Islet of Langerhans (tissue), 1 donor: ENCODE data around the gene MICA.
"Not testable (repeated sequence)": the region's sequence is repeated elsewhere in the genome, so short reads cannot be mapped to it uniquely, and the experiment has no call there.

Experiments
- FAIRE-seq: peaks from one replicate; lab custom pipeline; 2011; peaks lifted over from hg19 to GRCh38; lab: Jason Lieb, UNC

The MICA gene

DNA sequence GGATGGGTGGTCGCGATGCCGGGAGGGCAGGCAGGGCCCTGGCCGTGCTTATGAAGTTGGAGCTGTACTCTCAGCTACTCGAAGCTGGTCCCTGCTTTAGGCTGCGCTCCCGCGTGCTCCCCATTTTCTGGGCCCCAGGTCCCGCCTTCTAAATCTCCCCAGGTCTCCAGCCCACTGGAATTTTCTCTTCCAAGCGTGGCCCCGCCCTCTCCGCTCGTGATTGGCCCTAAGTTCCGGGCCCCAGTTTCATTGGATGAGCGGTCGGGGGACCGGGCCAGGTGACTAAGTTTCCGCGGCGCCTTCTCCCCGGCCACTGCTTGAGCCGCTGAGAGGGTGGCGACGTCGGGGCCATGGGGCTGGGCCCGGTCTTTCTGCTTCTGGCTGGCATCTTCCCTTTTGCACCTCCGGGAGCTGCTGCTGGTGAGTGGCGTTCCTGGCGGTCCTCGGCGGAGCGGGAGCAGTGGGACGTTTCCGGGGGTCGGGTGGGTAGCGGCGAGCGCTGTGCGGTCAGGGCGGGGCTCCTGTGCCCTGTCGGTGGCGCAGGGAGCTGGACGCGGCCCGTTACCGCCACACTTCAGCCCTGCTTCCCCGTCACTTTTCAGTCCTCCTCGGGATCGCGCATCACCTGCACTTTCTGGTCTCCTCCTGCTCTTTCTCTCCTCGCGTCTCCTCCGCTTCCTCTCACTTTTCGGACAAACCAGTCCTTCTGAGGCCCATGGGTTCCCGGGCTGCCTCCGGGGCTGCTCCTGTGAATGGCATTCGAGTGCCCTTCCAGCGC, at the start of gene MICA:
Gene MICA (plus strand): TSS at position 313 of the 778 bp plus-strand sequence. CDS start 38 bp downstream, at position 351.
- no peak for FAIRE-seq

DNA sequence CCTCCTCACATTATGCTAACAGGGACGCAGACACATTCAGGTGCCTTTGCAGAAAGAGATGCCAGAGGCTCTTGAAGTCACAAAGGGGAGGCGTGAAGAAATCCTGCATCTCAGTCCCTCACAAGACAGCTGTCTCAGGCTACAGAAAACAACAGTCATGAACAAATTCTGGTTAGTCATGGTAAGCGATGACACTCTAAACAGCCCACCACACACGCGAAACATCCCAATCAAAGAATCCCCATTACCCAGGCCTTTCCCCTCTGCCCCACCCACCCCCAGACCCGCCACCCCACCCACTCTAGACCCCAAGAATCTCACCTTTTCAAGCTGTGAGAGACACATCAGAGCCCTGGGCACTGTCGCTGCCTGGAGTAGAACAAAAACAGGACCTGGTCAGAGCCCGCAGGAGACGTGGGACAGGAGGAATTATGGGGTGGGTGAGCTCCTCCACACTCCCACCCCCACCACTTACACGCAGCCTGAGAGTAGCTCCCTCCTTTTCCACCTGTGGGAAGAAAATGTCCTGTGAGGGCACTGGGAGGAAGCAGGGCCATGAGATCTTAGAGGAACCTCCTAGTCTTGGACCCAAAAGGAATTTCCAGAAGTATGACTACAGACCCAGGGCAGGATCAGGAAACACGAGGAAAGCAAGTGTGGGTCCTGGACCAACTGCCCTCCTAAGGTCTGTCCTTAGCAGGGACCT, 49.1 kb upstream of the MICA start:
- no peak for FAIRE-seq

DNA sequence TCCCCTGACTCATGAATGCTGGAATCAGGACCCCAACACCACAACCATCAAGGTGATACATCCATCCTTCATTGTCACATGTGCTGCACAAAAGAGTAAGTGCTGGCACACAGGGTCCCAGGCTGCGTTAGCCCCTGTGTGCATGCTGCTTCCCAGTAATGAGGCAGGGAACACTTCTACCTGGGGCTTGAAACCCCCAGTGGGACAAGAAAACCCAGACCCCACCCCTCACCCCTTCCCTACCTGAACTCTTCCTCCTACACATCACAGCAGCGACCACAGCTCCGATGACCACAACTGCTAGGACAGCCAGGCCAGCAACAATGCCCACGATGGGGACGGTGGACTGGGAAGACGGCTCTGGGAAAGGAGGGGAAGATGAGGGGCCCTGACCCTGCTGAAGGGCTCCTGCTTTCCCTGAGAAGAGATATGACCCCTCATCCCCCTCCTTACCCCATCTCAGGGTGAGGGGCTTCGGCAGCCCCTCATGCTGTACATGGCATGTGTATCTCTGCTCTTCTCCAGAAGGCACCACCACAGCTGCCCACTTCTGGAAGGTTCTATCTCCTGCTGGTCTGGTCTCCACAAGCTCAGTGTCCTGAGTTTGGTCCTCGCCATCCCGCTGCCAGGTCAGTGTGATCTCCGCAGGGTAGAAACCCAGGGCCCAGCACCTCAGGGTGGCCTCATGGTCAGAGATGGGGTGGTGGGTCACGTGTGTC, 48.4 kb upstream of the MICA start:
- no peak for FAIRE-seq

DNA sequence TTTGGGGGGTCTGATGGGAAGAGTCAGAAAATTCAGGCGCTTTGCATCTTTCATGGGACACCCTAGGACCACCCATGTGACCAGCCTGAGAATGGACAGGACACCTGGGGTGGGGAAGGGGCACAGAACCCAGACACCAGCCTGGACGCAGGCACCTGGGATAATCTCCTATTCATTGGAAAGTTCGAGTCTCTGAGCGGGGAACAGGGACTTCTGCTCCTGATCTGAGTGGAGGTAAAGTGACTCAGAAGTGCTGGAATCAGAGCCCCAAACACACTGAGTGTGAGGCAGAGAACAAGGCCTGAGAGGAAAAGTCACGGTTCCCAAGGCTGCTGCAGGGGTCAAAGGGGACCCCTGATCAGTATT, 47.8 kb upstream of the MICA start:
- FAIRE-seq, result no peak

DNA sequence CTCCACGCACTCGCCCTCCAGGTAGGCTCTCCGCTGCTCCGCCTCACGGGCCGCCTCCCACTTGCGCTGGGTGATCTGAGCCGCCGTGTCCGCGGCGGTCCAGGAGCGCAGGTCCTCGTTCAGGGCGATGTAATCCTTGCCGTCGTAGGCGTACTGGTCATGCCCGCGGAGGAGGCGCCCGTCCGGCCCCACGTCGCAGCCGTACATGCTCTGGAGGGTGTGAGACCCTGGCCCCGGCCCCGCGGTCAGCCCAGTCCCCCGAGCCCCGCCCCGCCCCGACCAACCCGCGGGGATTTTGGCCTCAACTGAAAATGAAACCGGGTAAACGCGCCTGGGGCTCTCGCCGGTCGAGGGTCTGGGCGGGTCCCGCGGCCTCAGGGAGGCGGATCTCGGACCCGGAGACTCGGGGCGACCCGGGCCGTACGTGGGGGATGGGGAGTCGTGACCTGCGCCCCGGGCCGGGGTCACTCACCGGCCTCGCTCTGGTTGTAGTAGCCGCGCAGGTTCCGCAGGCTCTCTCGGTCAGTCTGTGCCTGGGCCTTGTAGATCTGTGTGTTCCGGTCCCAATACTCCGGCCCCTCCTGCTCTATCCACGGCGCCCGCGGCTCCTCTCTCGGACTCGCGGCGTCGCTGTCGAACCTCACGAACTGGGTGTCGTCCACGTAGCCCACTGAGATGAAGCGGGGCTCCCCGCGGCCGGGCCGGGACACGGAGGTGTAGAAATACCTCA, 47.0 kb upstream of the MICA start:
- no peak for FAIRE-seq

DNA sequence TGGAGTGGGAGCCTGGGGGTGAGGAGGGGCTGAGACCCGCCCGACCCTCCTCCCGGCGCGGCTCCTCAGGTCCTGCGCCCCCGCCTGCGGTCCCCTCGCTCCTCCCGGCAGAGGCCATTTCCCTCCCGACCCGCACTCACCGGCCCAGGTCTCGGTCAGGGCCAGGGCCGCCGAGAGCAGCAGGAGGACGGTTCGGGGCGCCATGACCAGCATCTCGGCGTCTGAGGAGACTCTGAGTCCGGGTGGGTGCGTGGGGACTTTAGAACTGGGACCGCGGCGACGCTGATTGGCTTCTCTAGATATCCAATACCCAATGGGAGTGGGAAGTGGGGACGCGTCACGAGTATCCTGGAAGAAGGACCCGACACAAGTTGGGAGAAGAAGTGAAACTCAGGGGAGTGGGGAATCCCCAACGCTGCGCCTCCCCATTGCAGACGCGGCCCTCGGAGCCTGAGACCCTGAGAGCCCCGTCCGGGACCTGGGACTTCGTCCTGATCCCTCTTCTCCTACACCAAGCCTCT, 46.4 kb upstream of the MICA start, which contains the start of gene HLA-B:
Gene HLA-B (minus strand): TSS at position 234 of the 521 bp plus-strand sequence. CDS start 21 bp downstream, at position 213.
- peak; percentile 9 for FAIRE-seq

DNA sequence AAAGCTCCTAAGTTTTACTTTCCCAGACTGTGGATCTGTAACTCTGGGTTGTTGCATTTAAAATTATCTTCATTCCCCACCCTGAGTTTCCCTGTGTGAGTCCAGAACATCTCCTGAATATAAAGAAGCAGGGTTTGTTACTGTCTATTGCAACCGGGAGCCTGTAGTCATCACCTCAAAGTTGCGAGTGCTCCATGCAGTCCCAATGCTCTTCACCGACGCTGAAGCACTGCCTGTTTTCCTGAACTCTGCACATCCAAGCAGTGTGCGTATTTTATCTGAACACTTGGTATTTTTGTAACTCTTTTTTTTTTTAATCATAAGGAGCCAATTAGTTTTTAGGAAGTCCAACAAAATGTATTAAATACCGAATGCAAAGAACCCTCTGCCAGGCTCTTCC, 45.5 kb upstream of the MICA start:
- no peak for FAIRE-seq

DNA sequence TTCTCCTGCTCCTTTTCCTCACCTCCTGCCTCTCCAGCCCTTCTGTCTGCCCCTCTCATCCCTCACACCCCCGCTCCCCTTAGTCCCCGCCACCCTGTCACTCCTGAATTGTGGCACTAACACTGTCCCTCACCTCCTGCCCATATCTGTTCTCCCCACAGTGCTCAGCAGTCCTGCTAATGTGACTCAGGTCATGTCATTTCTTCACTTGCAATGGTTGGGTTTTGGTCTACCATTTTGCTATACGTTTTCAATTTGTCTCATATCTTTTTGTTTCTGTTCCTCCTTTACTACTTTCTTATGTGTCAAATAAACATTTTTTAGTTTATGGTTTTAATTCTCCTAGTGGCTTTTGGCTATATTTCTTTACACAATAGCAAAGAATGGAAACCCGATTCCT, 45.1 kb upstream of the MICA start:
- no peak for FAIRE-seq

DNA sequence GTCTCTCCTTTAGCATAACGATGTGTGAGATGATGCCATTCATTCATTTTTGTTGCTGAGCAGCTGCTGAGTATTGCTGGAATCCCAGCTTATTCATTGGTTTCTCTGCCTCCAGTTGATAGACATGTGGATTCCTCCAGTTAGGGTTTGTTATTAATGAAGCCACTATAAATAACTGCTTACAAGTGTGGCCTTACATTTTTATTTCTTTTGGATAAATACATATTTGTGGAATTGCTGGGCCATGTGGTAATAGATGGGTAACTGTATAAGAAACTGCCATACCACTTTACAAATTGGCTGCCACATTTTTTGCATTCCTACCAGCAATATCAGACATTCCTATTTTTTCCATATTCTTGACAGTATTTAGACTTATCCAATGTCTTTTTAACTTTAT, 43.8 kb upstream of the MICA start:
- FAIRE-seq, result no peak

DNA sequence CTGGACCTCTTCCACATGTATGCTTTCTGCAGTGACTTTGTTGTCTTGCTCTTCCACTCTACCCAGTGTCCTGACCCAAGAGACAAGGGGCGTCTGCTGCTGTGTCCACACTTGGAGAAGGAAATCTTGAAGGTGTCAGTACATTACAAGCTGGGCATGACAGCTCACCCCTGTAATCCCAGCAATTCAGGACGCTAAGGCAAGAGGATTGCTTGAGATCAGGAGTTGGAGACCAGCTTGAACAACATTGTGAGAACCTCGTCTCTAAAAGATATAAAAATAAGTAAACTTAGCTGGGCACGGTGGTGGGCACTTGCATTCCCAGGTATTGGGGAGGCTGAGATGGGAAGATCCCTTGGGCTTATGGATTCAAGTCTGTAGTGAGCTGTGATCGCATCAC, 40.6 kb upstream of the MICA start:
- no peak for FAIRE-seq

DNA sequence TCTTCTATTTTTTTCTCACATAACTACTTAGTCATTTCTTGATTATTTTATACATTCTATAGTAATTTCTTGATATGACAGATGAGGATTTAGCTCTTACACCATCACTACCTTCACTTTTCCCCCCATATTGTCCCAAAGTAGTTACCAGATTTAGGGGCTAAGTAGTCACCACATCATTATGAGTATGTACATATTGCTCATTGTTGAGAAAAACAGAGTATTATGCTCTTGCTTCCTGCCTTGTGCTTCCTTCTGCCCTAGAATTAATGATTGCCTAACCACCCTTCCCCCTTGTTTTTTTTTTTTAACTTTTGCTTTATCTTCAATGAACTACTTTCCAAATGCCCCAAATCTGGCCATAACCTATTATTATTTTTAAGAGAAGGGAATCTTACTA, 39.6 kb upstream of the MICA start:
- FAIRE-seq, result no peak

DNA sequence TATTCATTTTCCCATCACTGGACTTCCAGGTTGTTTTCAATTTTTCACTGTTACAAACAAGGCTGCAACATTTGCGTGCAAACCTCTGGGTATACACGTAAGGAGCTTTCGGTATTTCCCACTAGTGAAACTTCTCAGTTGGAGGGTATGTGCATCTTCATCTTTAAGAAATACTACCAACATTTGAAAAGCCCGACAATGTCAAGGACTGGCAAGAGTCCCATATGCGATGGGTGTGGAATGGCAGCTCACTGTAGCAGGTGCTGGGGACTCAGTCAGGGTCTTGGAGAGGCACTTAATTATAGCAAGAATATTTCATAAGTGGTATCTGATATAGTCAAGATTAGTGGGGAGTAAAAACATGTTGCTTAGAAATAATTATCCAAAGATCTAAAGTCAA, 37.5 kb upstream of the MICA start:
- FAIRE-seq, result no peak

DNA sequence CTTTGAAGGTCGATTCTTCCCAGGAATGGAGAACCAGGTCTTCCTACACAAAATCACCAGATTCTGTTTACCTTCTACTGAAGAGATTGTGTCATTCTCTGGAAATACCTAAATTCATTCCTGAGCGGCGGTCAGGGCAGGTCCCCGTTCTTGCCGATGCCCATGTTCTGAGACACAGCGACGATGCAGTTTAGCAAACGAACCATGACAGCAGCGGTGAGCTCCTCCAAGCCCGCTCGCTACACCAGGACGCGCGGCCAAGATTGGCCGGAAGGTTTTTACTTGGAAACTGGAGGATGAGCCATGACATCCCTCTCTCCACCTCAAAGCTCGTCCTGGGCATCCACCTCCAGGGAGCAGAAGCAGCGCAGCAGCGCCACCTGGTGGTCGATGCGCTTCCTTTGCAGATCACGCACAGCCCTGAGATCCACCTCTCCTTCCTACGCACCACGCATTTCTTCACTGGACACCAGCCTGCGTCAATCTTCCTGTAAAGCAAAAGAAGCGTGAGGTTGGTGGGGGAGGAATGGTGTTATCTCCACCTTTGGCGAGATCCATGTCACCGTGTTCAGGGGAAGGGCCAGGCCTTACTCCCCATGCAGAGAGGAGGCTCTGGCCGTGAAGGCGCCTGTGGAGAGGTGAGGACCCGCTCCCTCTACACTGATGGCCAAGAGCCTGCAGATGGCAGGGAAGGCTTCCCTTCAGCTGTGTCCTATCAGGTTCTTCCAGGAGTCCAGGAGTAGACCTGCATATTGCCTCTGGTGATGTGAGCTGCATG, 36.5 kb upstream of the MICA start:
- peak; percentile 61 for FAIRE-seq

DNA sequence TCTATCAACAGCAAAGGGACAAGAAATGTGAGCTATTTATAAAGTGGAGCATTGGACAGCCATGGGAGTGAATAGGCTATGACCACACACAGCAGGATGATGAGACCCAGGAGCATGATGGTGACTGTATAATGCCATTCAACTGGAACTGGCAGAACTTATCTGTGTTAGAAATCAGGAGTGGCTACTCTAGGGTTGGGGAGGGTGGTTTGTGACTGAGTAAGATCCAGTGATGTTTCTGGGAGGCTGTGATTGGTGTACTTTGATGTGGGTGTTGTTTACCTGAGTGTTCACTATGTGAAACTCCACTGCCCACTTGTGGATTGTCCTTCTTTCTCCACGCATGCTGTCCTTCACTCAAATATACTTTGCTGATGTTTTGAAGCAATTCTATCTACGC, 34.9 kb upstream of the MICA start:
- FAIRE-seq, result no peak

DNA sequence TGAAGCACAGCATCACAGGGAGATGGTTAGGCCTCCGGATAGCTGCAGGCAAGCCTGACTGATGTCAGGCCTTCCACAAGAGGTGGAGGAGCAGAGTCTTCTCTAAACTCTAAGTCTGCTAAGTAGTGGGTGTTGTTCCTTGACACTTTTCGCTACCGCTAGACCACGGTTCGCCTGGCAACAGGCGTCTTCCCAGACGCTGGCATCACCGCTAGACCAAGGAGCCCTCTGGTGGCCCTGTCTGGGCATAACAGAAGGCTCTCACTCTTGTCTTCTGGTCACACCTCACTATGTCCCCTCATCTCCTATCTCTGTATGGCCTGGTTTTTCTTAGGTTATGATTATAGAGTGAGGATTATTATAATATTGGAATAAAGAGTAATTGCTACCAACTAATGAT, 29.3 kb upstream of the MICA start:
- not testable (repeated sequence) for FAIRE-seq

DNA sequence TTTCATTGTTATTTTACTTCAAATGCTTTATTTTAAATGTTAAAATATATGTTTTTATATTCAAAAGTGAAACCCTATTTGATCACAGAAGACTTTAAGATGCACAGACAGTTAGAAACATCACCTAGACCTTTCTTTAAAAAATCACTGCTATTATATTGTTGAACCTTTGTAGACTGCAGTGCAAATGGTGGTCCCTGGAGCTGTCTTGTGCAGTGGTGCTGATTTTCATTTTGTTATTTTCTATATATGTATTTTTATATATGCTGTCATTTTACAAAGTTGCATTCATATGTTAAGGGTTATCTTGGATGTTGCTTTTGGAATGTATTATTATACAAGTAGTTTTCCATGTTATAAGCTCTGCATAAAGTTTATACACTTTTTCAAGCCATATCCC, 27.7 kb upstream of the MICA start:
- FAIRE-seq, result no peak

DNA sequence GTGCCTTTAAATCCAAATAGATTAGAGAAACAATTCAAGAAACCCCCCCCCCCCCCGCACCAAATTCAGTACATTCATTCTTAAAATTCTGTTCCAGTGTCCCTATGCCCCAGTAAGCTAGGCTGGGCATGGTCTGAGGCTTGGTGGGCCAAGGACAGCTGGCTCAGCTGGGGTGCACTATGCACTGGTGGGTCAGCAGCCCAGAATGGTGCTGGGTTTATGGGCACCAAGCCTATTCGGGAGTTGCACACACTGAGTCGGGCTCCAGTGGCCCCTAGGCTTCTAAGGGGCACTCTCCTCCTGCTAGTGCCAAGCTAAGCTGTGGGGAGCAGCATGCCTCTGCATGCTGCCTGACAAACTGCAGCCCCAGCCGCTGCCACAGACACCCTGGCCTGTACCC, 26.4 kb upstream of the MICA start:
- no peak for FAIRE-seq

DNA sequence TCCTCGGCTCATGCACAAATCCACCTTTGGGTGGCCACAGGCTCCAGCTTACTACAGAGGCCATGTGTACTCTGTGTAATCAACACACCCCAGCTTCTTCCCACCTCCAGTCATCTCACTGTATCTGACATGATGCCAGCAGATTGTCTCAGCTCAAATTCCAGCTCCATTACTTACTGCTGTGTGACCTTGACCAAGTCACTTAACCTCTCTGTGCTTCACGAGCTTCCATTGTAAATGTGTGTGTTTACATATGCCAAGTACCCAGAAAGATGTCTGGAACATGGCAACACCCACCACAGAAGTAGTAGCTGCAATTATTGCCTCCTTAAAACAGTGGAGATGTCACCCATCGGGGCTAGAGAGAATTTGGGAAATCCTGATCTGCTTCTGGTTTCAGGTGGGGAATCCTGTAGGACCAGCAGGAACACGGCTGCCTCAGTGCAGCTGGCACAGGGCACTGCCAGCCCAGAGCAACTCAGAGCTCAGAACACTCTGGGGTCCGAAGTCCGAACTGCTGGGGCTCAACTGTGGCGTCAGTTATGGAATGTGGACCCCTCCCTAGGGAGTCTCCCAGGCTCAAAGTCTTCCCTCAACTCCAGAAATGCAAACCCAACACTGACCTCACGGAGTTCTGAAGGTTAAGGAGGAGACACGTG, 25.2 kb upstream of the MICA start:
- no peak for FAIRE-seq

DNA sequence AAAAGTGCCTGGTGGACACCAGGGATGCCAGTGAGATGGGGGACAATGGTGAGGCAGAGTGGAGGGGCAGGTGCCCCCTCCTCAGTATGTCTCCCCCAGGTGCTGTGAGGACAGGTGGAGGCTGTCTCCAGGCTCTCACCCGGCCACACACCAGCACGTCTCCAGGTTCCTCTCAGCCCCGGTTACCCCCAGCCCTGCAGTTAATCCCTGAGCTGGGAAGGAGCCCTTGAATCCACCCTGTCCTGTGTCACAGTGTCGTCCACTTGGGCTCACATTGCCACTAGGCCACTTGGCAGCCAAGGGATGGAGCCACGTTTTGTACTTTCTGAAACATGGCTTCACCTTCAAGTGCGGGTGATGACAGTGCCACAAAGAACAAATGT, 24.7 kb upstream of the MICA start:
- FAIRE-seq, result no peak

DNA sequence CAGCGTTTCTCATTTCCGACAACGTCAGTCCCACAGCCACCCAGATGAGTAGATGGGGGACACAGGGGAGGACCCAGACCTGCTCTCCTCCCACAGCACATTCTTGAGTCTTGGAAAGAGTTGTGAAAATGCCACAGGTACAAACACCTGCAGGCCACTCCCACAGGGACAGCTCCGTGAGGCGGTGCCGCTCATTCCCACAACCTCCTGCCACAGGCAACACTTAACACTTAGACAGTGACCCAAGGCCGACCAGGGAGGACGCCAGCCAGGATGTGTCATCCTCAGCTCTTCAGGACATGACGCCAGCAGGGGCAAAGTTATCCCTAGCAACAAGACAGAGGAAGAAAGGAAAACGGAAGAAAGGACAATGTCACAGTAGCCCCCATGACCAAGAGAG, 23.5 kb upstream of the MICA start:
- no peak for FAIRE-seq

DNA sequence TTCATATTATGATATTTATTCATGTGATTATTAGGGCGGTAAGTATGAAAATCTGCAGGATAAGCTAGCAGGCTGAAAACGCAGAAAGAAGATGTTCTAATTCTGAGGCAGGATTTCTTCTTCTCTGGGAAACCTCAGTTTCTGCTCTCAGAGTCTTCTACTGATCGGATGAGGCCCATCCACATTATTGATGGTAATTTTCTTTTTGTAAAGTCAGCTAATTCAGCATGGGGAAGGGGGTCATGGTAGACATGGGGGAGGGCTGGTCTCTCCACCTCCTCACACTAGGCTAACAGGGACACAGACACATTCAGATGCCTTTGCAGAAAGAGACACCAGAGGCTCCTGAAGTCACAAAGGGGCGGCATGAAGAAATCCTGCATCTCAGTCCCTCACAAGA, 21.7 kb upstream of the MICA start:
- no peak for FAIRE-seq
